ENCODE data around the gene NXPE3. TPM values are rescaled to one million over a fixed set of nuclear protein-coding genes. Genes with fewer than 3 reads are reported as not detected.

Gene NXPE3
- total and polyA plus RNA-seq, 2 of the 8 experiments (the other 6 are each of a cell fraction or from before 2014, with no cell fraction given): 10.9 to 22.7 TPM

GRCh38 chr3:101780661-101781060 is 1.6 kb downstream of the NXPE3 start:
- Histone ChIP-seq H3K79me2 (ENCODE audit: control insufficient read depth in 1 of 2, insufficient read depth in 2 of 2, low read length in 2 of 2) (peaks cover 0 to 10% of the 10 kb centered on the region in 2 experiments; a peak in 1 of 4 replicates), H2AFZ (ENCODE audit: low read length) (no peak overlapping the region), H3K27ac (ENCODE audit: low read depth, low read length) (no peak overlapping the region), H2BK15ac (ENCODE audit: low read length) (no peak overlapping the region), H4K5ac (ENCODE audit: insufficient read length, low read depth, low read length) (no peak overlapping the region), H3K79me1 (ENCODE audit: low read depth, low read length) (no peaks in the 10 kb centered on the region), H3K14ac (ENCODE audit: insufficient read length) (no peak overlapping the region), H3K56ac (replicated peaks; ENCODE audit: insufficient read length, low read depth, low read length) (no peak overlapping the region), H3K4me2 (ENCODE audit: insufficient read depth in 1 of 2, low read depth in 2 of 2, low read length in 2 of 2) (peak overlapping the region; percentile 77 to 96), H3K18ac (ENCODE audit: extremely low read depth, low read length) (no peak overlapping the region), H3K4ac (replicated peaks; ENCODE audit: insufficient read length, low read depth, low read length) (no peak overlapping the region), H3K4me3 (ENCODE audit: extremely low read depth in 1 of 4, insufficient read depth in 2 of 4, low read depth in 3 of 4, low read length in 4 of 4) (peak overlapping the region in 2 of 4 experiments; percentile 5 to 70; a peak in 2 of 8 replicates), H2BK5ac (ENCODE audit: low read depth, low read length) (no peak overlapping the region), H3K9me3 (ENCODE audit: insufficient read depth in 2 of 2, low read depth in 1 of 2, low read length in 1 of 2) (no peaks in the 10 kb centered on the region), H4K8ac (ENCODE audit: extremely low read depth, insufficient read depth, low read length) (no peak overlapping the region), H3K9ac (replicated peaks in 1 of 4; ENCODE audit: extremely low read depth in 1 of 4, low read depth in 3 of 4, low read length in 3 of 4) (no peak overlapping the region), H3K23me2 (ENCODE audit: low read depth, low read length) (peaks cover 8% of the 10 kb centered on the region), H4K91ac (replicated peaks; ENCODE audit: insufficient read length, low read length) (no peak overlapping the region), H3K23ac (ENCODE audit: insufficient read length) (no peak overlapping the region), H2BK20ac (ENCODE audit: low read length) (no peak overlapping the region), H2AK5ac (ENCODE audit: low read depth, low read length) (no peak overlapping the region), H3K27me3 (replicated peaks in 1 of 4; ENCODE audit: control insufficient read depth in 3 of 4, extremely low read depth in 1 of 4, insufficient read depth in 3 of 4, low read length in 3 of 4) (peaks cover 0 to 7% (median 4%) of the 10 kb centered on the region in 4 experiments; a peak in 4 of 7 replicates), H2BK12ac (ENCODE audit: low read depth, low read length) (no peak overlapping the region), H3K36me3 (ENCODE audit: control insufficient read depth in 2 of 4, insufficient read depth in 4 of 4, low read length in 3 of 4) (peaks cover 4 to 29% (median 15%) of the 10 kb centered on the region in 4 experiments; a peak in 7 of 8 replicates), H2BK120ac (replicated peaks; ENCODE audit: low read depth, low read length) (no peak overlapping the region), H3K4me1 (replicated peaks in 1 of 4; ENCODE audit: control insufficient read depth in 3 of 4, insufficient read depth in 4 of 4, low read length in 3 of 4) (peaks cover 5 to 11% (median 6%) of the 10 kb centered on the region in 4 experiments; a peak in 6 of 7 replicates), H4K20me1 (replicated peaks in 1 of 2; ENCODE audit: control insufficient read depth in 1 of 2, insufficient read depth in 2 of 2, low read length in 2 of 2) (no peaks in the 10 kb centered on the region)
- DNase-seq (ENCODE audit: low read depth in 1 of 2, low spot score in 2 of 2) (no peak), FAIRE-seq (no peak)
- POLR2A ChIA-PET (ENCODE audit: partially characterized antibody): interaction anchor here (0.6 kb wide), 1 partner anchor 225 kb away, joined by 3 read pairs; no protein-coding TSS in a partner anchor
- CTCF ChIA-PET (ENCODE audit: partially characterized antibody): no interaction called here
- WGBS, 2 experiments (ENCODE audit: extremely low coverage in 1 of 2, insufficient coverage in 1 of 2, insufficient read length in 1 of 2, insufficient replicate concordance in 2 of 2, low coverage in 1 of 2, low lambda C conversion rate in 2 of 2, missing lambda C conversion rate in 1 of 2): 82% methylated on average over 2 of the region's 2 CpGs; no CpG with 5 or more reads in 1 of the 2 experiments
- TF ChIP-seq NANOG (IDR thresholded peaks at IDR 0.05; ENCODE audit: insufficient read depth, low read depth, low read length, poor library complexity, severe bottlenecking): no peak
- TF ChIP-seq HDAC2 (IDR thresholded peaks at IDR 0.05; ENCODE audit: borderline replicate concordance in 1 of 2, low read depth in 2 of 2, low read length in 2 of 2): no peak
- TF ChIP-seq TEAD4 (IDR thresholded peaks at IDR 0.05; ENCODE audit: low read depth, low read length): no peak
- no peak for TF ChIP-seq TAF7 (optimal IDR thresholded peaks at IDR 0.05; ENCODE audit: borderline replicate concordance, low read depth, low read length)
- no peak for TF ChIP-seq TBP (IDR thresholded peaks at IDR 0.05; ENCODE audit: low read depth, low read length)
- TF ChIP-seq JUN (IDR thresholded peaks at IDR 0.05; ENCODE audit: low read depth, low read length): no peak
- TF ChIP-seq BCL11A (IDR thresholded peaks at IDR 0.05; ENCODE audit: low read depth in 2 of 2, low read length in 2 of 2): no peak
- peak; percentile 85 for TF ChIP-seq MAFK (IDR thresholded peaks at IDR 0.05; ENCODE audit: low read depth, low read length)
- TF ChIP-seq RFX5 (IDR thresholded peaks at IDR 0.05; ENCODE audit: borderline replicate concordance, low read depth, low read length): no peak
- TF ChIP-seq ZNF274 (IDR thresholded peaks at IDR 0.05; ENCODE audit: borderline replicate concordance, extremely low read depth, low read length): no peak
- no peak for TF ChIP-seq GABPA (IDR thresholded peaks at IDR 0.05; ENCODE audit: borderline replicate concordance, insufficient read depth, low read length)
- TF ChIP-seq HDAC6 (IDR thresholded peaks at IDR 0.05; ENCODE audit: low read depth, low read length): no peak
- no peak for TF ChIP-seq YY1 (IDR thresholded peaks at IDR 0.05; ENCODE audit: low read depth, low read length)
- peak; percentile 41; the same call in 1 of the 2 replicates for TF ChIP-seq MAX (IDR thresholded peaks at IDR 0.05)
